Urinary bladder (tissue), 4 donors: Measurements from ENCODE around the gene DYNC1I2. TPM values are rescaled to one million over a fixed set of nuclear protein-coding genes. Genes with fewer than 3 reads are reported as not detected.
"Not testable (repeated sequence)": the region's sequence is repeated elsewhere in the genome, so short reads cannot be mapped to it uniquely, and the experiment has no call there.

Experiments used
- DNase-seq: peaks from one replicate; pipeline ENCODE4 v3.0.0-alpha.2; 2015; ENCODE audit errors: extremely low spot score
- H3K27ac ChIP-seq: one replicate; pipeline ENCODE4 v1.5.1; 2013; ENCODE audit warnings: low read depth, mild to moderate bottlenecking, moderate library complexity
- H3K36me3 ChIP-seq: one replicate; pipeline ENCODE4 v1.6.1; 2013; ENCODE audit warnings: mild to moderate bottlenecking, moderate library complexity; ENCODE audit not compliant: insufficient read depth
- H3K4me1 ChIP-seq: one replicate; pipeline ENCODE4 v1.6.1; 2013; ENCODE audit warnings: mild to moderate bottlenecking, moderate library complexity; ENCODE audit not compliant: insufficient read depth
- H3K4me3 ChIP-seq: one replicate; pipeline ENCODE4 v1.5.1; 2013; ENCODE audit warnings: low read depth, low read length
- WGBS: extraction: QIAGEN DNeasy Blood & Tissue Kit; methylation state at CpG from one replicate; pipeline ENCODE4 v1.1.7; 2013; 5-methylcytosine and 5-hydroxymethylcytosine counted together
- polyA plus RNA-seq: library from polyadenylated mRNA; stranded (reverse); fragments of 200-250 nt; gene quantifications from one replicate; pipeline ENCODE4 v1.2.3, GENCODE V29; 2013
- total RNA-seq: library from RNA; depleted of rRNA; stranded (reverse); fragments of >200 nt; gene quantifications from one replicate; pipeline ENCODE4 v1.2.3, GENCODE V29; 2014
- donor health status: healthy with polysubstance abuse.
- donor health status: healthy.

DYNC1I2 gene
- total and polyA plus RNA-seq, 2 donors, result 105 to 147 TPM

GRCh38 chr2:171728989-171729951, 42.0 kb downstream of the DYNC1I2 start:
- H3K36me3 ChIP-seq, result peaks cover 7% of the 10 kb centered on the region
- 91% methylated on average over 3 of the region's 3 CpGs for WGBS
- H3K4me3 ChIP-seq, result no peak overlapping the region
- H3K4me1 ChIP-seq, result no peaks in the 10 kb centered on the region
- DNase-seq, result no peak
- no peak overlapping the region for H3K27ac ChIP-seq

DNA sequence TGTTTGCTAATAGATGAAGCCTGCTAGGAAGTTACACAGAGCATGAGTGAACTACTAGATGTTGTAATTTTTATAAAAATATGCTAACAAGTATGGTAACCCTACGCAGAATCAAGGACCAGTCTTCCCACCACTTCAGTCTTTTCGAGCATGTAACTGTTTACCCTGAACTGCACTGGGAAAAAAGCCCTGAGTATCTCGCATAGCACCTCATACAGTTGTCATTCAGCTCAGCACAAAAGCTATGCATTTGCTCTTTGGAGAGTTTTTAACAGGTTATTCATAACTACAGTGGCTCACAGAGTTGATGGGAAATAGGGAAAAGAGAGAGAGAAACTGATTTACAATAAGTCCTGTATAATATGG, 42.7 kb downstream of the DYNC1I2 start:
- peaks cover 7% of the 10 kb centered on the region for H3K36me3 ChIP-seq
- H3K4me1 ChIP-seq, result no peaks in the 10 kb centered on the region
- 79% methylated on average over 3 of the region's 3 CpGs for WGBS
- no peak overlapping the region for H3K27ac ChIP-seq
- no peak overlapping the region for H3K4me3 ChIP-seq
- no peak for DNase-seq

- 86% methylated on average over 4 of the region's 4 CpGs for WGBS
- DNase-seq, result no peak
- no peak overlapping the region for H3K4me3 ChIP-seq
- H3K36me3 ChIP-seq, result peaks cover 4% of the 10 kb centered on the region
- H3K4me1 ChIP-seq, result no peaks in the 10 kb centered on the region
- H3K27ac ChIP-seq, result no peak overlapping the region
These were observed 48.9 kb downstream of the DYNC1I2 start for GRCh38 chr2:171735991-171736710.

GRCh38 chr2:171741189-171741588, 53.9 kb downstream of the DYNC1I2 start:
- Histone ChIP-seq H3K4me1 (no peaks in the 10 kb centered on the region), H3K27ac (no peak overlapping the region), H3K4me3 (no peak overlapping the region), H3K36me3 (no peaks in the 10 kb centered on the region)
- 76% methylated on average over 2 of the region's 2 CpGs for WGBS
- no peak for DNase-seq

DNA sequence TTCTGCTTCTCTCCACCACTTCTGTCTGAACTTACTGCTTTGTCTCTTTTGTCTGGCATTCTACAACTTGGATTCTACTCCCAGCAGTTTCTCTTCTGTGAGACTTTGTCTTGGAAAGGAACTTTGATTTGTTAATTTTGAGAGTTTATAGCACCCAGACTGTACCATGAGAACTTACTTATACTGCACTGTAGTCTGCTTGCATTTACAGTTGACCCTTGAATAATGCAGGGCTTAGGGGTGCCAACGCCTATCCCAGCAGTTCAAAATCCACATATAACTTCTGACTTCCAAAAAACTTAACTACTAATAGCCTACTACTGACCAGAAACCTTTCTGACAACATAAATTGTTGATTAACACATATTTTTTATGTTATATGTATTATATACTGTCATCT, 55.5 kb downstream of the DYNC1I2 start:
- no peaks in the 10 kb centered on the region for H3K36me3 ChIP-seq
- WGBS, result 87% methylated on average over 1 of the region's 1 CpG
- H3K4me1 ChIP-seq, result no peaks in the 10 kb centered on the region
- H3K27ac ChIP-seq, result no peak overlapping the region
- H3K4me3 ChIP-seq, result no peak overlapping the region
- no peak for DNase-seq

GRCh38 chr2:171745141-171745540, 57.9 kb downstream of the DYNC1I2 start:
- no peak overlapping the region for H3K4me3 ChIP-seq
- H3K4me1 ChIP-seq, result no peaks in the 10 kb centered on the region
- H3K36me3 ChIP-seq, result no peaks in the 10 kb centered on the region
- 76% methylated on average over 1 of the region's 1 CpG for WGBS
- H3K27ac ChIP-seq, result no peak overlapping the region
- no peak for DNase-seq

GRCh38 chr2:171745806-171746205, 58.5 kb downstream of the DYNC1I2 start:
- no peaks in the 10 kb centered on the region for H3K4me1 ChIP-seq
- no peaks in the 10 kb centered on the region for H3K36me3 ChIP-seq
- H3K4me3 ChIP-seq, result no peak overlapping the region
- DNase-seq, result no peak
- H3K27ac ChIP-seq, result no peak overlapping the region
- 38% methylated on average over 4 of the region's 4 CpGs for WGBS

DNA sequence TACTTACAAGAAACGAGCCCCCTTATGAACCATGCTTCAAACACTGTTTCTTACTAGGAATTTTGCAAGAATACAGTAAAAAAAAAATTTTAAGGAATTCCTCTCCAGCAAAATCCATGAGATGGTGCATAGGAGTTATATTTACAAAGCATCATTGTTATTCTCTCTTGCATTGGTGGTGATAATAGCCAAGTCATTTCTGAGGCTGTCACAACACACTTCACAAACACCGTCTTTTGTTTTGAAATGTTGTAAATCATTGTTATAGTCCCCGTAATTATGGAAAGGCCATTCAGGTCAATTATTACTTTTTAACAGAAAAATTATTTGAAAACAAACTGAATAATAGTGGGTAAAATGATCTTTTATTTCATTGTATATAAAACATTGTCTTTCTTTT, 60.1 kb downstream of the DYNC1I2 start:
- H3K4me1 ChIP-seq, result no peaks in the 10 kb centered on the region
- no peak overlapping the region for H3K27ac ChIP-seq
- H3K4me3 ChIP-seq, result no peak overlapping the region
- 84% methylated on average over 3 of the region's 3 CpGs for WGBS
- no peaks in the 10 kb centered on the region for H3K36me3 ChIP-seq
- no peak for DNase-seq

- peaks cover 2% of the 10 kb centered on the region for H3K36me3 ChIP-seq
- WGBS, result 94% methylated on average over 1 of the region's 1 CpG
- no peak overlapping the region for H3K4me3 ChIP-seq
- DNase-seq, result no peak
- H3K4me1 ChIP-seq, result no peaks in the 10 kb centered on the region
- no peak overlapping the region for H3K27ac ChIP-seq
These were observed 67.1 kb downstream of the DYNC1I2 start for GRCh38 chr2:171754254-171754939.

DNA sequence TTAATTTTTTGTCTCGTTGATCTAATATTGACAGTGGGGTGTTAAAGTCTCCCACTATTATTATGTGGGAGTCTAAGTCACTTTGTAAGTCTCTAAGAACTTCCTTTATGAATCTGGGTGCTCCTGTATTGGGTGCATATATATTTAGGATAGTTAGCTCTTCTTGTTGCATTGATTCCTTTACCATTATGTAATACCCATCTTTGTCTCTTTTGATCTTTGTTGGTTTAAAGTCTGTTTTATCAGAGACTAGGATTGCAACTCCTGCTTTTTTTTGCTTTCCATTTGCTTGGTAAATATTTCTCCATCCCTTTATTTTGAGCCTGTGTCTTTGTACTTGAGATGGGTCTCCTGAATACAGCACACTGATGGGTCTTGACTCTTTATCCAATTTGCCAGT, 71.5 kb downstream of the DYNC1I2 start:
- not testable (repeated sequence) for H3K4me3 ChIP-seq, H3K4me1 ChIP-seq, H3K27ac ChIP-seq, H3K36me3 ChIP-seq, DNase-seq
- WGBS, result 99% methylated on average over 1 of the region's 1 CpG

DNA sequence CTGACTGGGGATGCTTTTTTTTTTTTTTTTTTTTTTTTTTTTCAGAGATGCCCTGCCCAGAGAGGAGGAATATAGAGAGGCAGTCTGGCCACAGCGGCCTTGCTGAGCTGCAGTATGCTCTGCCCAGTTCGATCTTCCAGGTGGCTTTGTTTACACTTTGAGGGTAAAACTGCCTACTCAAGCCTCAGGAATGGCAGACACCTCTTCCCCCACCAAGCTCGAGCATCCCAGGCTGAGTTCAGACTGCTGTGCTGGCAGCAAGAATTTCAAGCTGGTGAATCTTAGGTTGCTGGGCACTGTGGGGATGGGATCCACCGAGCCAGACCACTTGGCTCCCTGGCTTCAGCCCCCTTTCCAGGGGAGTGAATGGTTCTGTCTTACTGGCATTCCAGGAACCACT, 73.9 kb downstream of the DYNC1I2 start:
- DNase-seq, H3K27ac ChIP-seq, H3K4me3 ChIP-seq, H3K4me1 ChIP-seq, H3K36me3 ChIP-seq: not testable (repeated sequence)
- 90% methylated on average over 4 of the region's 4 CpGs for WGBS

- no peak overlapping the region for H3K4me3 ChIP-seq
- WGBS, result 91% methylated on average over 2 of the region's 2 CpGs
These were observed 75.8 kb downstream of the DYNC1I2 start for GRCh38 chr2:171762879-171763573.

GRCh38 chr2:171763602-171764001, 76.3 kb downstream of the DYNC1I2 start:
- no peak overlapping the region for H3K4me3 ChIP-seq
- no peaks in the 10 kb centered on the region for H3K36me3 ChIP-seq

More at GRCh38 chr2:171762879-171763573, 75.8 kb downstream of the DYNC1I2 start:
- DNase-seq, result no peak
- Histone ChIP-seq H3K27ac (no peak overlapping the region), H3K36me3 (no peaks in the 10 kb centered on the region), H3K4me1 (no peaks in the 10 kb centered on the region)

More at GRCh38 chr2:171763602-171764001, 76.3 kb downstream of the DYNC1I2 start:
- 91% methylated on average over 3 of the region's 3 CpGs for WGBS
- DNase-seq, result no peak
- Histone ChIP-seq H3K27ac (no peak overlapping the region), H3K4me1 (no peaks in the 10 kb centered on the region)
